ENCODE measurements around the gene SFT2D1.

SFT2D1 gene

DNA sequence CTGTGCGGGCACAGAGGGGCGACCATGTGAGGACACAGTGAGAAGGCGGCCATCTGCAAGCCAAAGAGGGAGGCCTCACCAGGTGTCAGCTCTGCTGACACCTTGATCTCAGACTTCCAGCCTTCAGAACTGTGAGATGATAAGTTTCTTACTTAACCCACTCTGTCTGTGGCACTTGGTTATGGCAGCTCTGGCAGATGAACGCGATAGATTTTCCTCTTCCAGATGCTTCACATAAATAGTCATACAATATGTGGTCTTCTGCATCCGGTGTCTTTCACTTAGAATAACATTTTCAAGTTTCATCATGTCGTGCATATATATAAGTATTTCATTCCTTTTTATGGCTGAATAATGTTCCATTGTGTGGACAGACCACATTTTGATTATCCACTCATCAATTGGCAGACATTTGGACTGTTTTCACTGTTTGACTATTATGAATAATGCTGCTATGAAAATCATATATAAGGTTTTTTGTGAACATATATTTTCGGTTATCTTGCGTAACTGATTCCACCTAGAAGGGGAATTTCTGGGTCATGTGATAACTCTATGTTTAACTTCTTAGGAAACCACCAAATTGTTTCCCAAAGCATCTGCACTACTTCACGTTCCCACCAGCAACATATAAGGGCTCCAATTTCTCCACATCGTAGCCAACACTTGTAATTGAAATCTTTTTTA, 64.3 kb downstream of the SFT2D1 start:
- DNase-seq (ENCODE audit: low spot score), result no peak

DNA sequence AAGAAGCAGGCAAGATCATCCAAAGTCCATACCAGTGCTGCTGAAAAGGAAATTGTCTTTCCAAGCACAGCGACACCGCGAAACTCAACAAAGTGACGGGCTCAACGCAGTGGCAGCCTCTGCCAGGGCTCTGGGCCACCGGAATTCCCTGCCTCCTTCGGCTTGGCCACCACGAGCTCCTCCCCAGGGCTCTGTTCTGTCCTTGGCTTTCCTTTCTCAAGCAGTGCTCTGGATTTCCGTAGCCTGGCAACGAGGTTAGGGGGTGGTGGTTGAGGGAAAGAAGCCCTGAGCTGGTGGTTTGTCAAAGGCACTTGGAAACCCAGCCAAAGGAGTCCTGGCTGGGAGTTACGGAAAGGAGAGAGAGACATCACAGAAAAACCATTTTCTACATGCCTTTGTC, 65.3 kb downstream of the SFT2D1 start:
- DNase-seq (ENCODE audit: low spot score), result peak; percentile 84

DNA sequence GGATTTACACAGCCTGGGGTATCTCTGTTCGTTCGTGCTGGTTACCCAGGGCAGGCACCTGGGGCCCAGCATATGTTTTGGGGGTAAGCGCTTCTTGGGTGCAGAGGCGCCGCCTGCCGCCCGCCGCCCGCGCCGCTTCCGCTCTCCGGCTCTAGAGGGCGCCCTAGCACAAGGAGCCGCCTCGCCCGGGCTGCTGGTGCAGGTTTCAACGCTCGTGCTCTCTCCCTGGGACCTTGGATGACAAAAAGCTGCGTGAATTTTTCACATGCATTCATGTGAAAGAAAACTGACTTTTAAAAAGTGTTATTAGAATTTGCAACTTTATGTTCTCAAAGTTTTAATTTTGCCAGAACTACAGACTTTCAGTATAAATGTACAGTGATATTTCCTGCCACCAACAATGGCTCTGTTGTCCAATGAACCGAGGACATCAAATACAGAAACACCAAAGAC, 66.6 kb downstream of the SFT2D1 start:
- DNase-seq (ENCODE audit: low spot score), result peak; percentile 77

DNA sequence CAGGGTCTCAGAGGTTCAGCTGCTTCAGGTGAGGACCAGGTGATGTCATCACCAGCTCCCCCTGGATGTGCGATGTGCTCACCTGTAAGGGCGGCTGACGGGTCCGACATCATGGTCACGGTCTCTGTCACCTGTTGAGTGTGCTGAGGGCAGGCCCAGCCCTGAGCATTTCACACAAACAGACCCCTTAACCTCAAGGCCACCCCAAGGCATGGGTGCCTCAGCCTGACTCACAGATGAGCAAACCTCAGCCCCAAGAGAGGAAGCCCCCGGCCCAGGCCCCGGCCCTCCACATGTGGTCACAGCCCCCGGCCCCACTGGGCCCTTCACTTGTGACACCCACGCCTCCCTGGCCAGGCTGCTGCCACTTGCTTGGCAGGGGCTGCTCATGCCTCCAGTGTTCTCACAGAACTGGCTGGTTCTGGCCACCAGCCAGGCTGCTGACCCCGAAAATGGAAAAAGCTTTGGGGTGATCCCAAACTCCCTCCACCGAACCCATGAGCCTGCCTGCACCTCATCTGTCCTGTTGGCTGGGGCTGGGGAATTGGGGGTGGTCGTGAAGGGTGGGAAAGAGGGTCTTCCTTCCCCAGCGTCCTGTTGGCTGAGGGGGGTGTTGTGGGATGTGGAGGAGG, 67.5 kb downstream of the SFT2D1 start:
- no peak for DNase-seq (ENCODE audit: low spot score)

DNA sequence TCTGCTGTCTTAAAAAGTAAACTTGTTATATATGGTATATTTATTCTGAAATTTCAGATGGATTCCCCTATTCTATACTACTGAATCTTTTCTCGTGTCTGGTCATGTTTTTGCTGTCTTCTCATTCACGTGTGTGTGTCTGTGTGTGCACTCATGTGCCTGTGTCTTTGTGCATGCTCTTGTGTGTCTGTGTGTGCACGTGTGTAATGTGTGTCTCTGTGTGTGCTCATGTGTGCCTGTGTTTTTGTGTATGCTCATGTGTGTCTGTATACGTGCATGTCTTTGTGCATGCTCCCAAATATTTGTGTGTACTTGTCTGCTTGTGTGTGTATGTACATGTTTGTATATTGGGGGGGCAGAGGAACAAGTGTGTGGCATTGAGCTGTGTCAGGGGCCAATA, 68.2 kb downstream of the SFT2D1 start:
- DNase-seq (ENCODE audit: low spot score), result no peak

DNA sequence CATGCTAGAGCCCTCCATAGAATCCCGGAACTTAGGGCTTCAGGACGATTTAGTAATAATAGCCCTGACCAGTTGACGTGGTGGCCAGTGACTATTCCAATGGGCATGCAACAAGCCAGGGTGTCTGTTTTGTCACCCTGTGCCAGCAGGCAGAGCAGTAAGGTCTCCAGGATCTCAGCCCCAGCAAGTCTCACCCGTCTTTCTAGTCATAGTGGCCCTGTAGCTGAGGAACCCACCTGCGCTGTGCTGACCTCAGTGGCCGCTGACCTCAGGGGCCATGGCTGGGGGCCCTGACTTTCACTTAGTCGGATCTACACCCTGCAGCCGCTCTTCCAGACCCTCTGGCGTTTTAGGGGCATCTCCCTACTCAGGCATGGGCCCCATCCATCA, 71.0 kb downstream of the SFT2D1 start:
- no peak for DNase-seq (ENCODE audit: low spot score)

DNA sequence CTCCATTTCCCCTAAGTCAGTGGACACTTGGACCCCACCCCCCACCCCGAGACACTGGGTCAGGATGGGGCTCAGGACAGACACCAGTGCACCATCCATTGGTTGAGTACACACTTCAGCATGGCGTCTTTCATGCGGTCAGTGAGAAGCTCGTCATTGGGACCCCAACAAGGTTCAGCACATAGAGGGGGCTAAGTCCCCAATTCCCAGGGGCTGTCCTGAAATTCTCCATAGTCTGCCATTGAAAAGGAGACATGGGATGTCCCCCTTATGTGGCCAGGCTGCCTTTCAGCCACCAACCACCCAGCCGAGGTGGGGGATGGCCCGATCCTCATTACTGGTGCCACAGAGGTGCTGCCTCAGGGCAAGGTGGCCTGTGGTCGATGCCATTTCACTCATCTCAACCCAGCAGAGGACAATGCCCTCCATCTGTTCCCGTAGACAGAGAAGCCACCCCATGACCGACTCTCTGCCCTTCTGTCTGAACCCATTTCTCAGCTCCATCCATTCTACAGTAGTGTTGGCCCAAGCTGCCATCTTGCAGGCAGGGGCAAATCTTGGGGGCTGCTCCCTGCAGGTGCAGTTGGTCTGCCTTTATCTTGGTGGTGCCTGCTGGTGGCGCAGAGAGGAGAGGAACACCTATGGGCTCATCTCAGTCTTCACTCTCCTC, 71.5 kb downstream of the SFT2D1 start:
- DNase-seq (ENCODE audit: low spot score), result no peak

Data from globus pallidus (tissue), 1 donor.